Nephron progenitor cell (in vitro differentiated cells): ENCODE data around the gene PPP1R11.
"Not testable (repeated sequence)": the region's sequence is repeated elsewhere in the genome, so short reads cannot be mapped to it uniquely, and the experiment has no call there.

Experiments
- DNase-seq: peaks from one replicate; pipeline ENCODE4 v3.0.0; 2021
- H3K27ac Mint-ChIP-seq: 2 replicates; pipeline ENCODE4 v1.8.0; 2021; ENCODE audit warnings: mild to moderate bottlenecking, moderate library complexity, mixed read lengths
- H3K27me3 Mint-ChIP-seq: 2 replicates; pipeline ENCODE4 v1.8.0; 2021; ENCODE audit warnings: mild to moderate bottlenecking, low read depth, mixed read lengths; ENCODE audit not compliant: poor library complexity
- H3K36me3 Mint-ChIP-seq: 2 replicates; pipeline ENCODE4 v1.8.0; 2021; ENCODE audit warnings: low read depth, mixed read lengths
- H3K4me1 Mint-ChIP-seq: 2 replicates; pipeline ENCODE4 v1.8.0; 2021; ENCODE audit warnings: mixed read lengths
- H3K4me3 Mint-ChIP-seq: 2 replicates; pipeline ENCODE4 v1.8.0; 2021; ENCODE audit warnings: mild to moderate bottlenecking, moderate library complexity, mixed read lengths
- H3K9me3 Mint-ChIP-seq: 2 replicates; pipeline ENCODE4 v1.8.0; 2021; ENCODE audit warnings: mild to moderate bottlenecking, moderate library complexity, mixed read lengths
- TF ChIP-seq, protein P1 (sequence below): fragments of 200-600 bp; sonication (generic); IDR thresholded peaks from 2 replicates; pipeline ENCODE4 v1.5.0; 2021; ENCODE audit warnings: antibody characterized with exemption

Gene PPP1R11

DNA sequence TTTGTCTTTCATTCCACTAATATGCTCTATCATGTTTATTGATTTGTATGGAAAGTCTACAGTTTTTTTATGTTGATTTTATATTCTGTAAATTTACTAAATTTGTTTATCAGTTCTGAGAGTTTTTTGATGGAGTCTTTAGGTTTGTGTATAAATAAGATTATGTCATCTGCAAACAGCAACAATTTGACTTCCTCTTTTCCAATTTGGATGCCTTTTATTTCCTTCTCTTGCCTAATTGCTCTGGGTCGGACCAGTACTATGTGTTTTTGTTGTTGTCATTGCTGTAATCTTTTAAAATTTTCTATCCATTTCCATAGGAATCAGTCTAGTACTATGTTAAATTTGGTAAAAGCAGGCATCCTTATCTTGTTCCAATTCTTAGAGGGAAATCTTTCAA is 37.4 kb upstream of the PPP1R11 start:
- Mint-ChIP-seq H3K27ac (no peak overlapping the region), H3K4me1 (peaks cover 9% of the 10 kb centered on the region), H3K9me3 (no peaks in the 10 kb centered on the region), H3K27me3 (no peaks in the 10 kb centered on the region), H3K4me3 (no peak overlapping the region), H3K36me3 (peaks cover 52% of the 10 kb centered on the region)
- DNase-seq = no peak
- TF ChIP-seq, protein P1, sequence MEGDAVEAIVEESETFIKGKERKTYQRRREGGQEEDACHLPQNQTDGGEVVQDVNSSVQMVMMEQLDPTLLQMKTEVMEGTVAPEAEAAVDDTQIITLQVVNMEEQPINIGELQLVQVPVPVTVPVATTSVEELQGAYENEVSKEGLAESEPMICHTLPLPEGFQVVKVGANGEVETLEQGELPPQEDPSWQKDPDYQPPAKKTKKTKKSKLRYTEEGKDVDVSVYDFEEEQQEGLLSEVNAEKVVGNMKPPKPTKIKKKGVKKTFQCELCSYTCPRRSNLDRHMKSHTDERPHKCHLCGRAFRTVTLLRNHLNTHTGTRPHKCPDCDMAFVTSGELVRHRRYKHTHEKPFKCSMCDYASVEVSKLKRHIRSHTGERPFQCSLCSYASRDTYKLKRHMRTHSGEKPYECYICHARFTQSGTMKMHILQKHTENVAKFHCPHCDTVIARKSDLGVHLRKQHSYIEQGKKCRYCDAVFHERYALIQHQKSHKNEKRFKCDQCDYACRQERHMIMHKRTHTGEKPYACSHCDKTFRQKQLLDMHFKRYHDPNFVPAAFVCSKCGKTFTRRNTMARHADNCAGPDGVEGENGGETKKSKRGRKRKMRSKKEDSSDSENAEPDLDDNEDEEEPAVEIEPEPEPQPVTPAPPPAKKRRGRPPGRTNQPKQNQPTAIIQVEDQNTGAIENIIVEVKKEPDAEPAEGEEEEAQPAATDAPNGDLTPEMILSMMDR = no peak

DNA sequence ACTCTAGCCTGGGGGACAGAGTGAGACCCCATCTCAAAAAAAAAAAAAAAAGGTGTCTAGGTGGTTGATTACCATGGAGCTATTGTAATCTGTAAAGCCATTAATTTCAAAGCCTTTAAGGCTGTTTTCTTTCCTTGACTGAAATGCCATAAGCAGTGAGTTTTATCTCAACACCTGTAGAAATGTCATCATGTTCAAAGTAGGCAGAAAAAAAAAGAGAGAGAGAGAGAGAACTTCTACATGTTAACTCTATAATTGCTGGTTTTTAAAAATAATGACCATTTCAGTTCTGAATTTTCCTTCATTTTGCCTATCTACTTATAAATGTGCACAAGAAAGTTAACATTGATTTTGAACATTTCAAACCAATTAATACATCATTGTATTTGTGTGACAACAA is 35.6 kb upstream of the PPP1R11 start:
- Mint-ChIP-seq H3K27me3 (no peaks in the 10 kb centered on the region), H3K4me3 (no peak overlapping the region), H3K4me1 (peaks cover under 1% of the 10 kb centered on the region), H3K27ac (no peak overlapping the region), H3K36me3 (peaks cover 66% of the 10 kb centered on the region), H3K9me3 (no peaks in the 10 kb centered on the region)
- no peak for DNase-seq
- TF ChIP-seq, protein P1 = no peak

DNA sequence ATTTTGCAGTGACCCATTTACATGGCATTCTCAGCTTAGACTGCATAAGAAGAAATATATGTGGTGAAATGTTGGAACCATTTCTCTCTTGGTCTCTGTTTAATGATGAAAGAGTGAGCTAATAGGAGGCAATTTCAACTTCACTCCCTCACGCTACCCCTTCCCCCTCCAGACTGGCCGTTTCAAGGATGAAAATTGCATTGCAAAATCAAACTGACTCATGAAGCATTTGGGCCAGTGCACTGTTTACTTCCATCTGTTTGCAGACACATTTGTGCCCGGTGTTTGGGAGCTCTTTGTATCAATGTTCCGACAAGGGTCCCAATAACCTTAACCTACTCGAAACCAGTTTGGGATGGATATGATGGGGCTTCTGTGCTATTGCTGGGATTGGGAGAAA is 33.6 kb upstream of the PPP1R11 start:
- not testable (repeated sequence) for H3K27ac Mint-ChIP-seq, H3K27me3 Mint-ChIP-seq, H3K9me3 Mint-ChIP-seq, H3K4me1 Mint-ChIP-seq, H3K4me3 Mint-ChIP-seq, DNase-seq
- H3K36me3 Mint-ChIP-seq = peaks cover 48% of the 10 kb centered on the region

DNA sequence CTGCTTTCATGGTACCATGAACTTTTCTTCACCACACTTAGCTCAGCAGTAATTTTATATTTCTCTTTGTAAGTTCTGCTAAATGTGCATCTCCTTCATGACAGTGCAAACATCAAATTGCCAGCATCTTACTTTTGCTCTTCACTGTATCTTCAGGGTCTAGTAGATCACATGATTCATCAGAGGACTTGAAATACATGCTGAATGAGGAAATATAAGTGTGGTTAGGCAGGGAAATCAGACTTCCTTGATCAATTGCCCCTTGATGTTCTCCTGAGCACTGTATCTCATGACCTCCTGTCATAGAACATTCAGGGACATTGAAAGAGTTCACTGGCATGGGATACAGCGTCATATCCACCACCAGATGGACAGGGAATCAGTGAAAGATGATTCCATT is 31.2 kb upstream of the PPP1R11 start:
- H3K27ac Mint-ChIP-seq = no peak overlapping the region
- no peaks in the 10 kb centered on the region for H3K27me3 Mint-ChIP-seq
- DNase-seq = no peak
- no peaks in the 10 kb centered on the region for H3K9me3 Mint-ChIP-seq
- H3K4me3 Mint-ChIP-seq = no peak overlapping the region
- no peaks in the 10 kb centered on the region for H3K4me1 Mint-ChIP-seq
- peaks cover 38% of the 10 kb centered on the region for H3K36me3 Mint-ChIP-seq
- TF ChIP-seq, protein P1 = no peak

DNA sequence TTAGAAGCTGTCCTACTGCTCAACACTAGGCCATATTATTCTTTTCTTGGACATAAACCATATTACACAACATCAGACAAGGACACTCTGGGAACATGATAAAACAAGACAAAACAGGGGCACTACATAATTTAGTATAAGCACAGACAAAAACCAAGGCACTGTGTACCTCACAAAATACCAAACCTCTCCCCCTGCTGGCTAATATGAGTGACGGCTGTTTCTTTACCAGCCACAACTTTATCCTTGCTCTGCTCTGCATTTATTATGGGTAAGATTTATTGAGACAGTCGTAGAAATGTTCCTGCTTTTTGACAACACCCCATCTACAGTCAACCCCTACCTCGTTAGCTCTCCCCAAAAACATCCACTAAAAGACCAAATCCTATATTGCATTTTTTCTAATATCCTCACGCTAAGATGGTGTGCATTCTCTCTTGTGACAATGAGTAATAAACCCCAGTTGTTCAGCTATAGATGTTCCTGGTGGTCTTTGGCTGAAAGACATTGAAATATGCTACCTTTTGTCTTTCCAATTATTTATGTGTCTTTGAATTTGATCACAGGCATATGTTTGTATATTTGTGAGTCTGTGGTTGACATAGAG is 29.7 kb upstream of the PPP1R11 start:
- Mint-ChIP-seq H3K4me1 (no peaks in the 10 kb centered on the region), H3K27ac (no peak overlapping the region), H3K36me3 (peaks cover 38% of the 10 kb centered on the region), H3K9me3 (no peaks in the 10 kb centered on the region), H3K4me3 (no peak overlapping the region), H3K27me3 (no peaks in the 10 kb centered on the region)
- no peak for DNase-seq
- TF ChIP-seq, protein P1 = peak; percentile 40

DNA sequence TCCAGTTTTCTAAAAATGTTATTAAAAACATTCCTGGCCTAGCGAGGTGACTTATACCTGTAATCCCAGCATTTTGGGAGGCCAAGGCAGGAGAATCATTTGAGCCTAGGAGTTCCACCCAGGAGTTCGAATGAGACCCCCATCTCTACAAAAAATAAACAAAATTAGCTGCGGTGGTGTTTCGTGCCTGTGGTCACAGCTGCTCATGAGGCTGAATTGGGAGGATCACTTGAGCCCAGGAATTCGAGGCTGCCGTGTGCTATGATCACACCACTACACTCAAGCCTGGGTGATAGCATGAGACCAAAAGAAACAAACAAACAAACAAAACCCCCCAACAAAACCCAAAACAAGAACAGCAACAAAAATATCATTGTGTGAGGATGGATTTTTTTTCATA is 25.8 kb upstream of the PPP1R11 start:
- no peaks in the 10 kb centered on the region for H3K9me3 Mint-ChIP-seq
- TF ChIP-seq, protein P1 = no peak
- no peak overlapping the region for H3K4me3 Mint-ChIP-seq
- H3K4me1 Mint-ChIP-seq = no peaks in the 10 kb centered on the region
- no peak overlapping the region for H3K27ac Mint-ChIP-seq
- no peak for DNase-seq
- no peaks in the 10 kb centered on the region for H3K27me3 Mint-ChIP-seq
- no peaks in the 10 kb centered on the region for H3K36me3 Mint-ChIP-seq
